ENCODE measurements around the gene DRC1. TPM values are rescaled to one million over a fixed set of nuclear protein-coding genes. Genes with fewer than 3 reads are reported as not detected.

The DRC1 gene
- total RNA-seq, 1 experiment from 2014 or later: not detected

- H4K91ac ChIP-seq (ENCODE audit: insufficient read length, low read depth, low read length): no peak overlapping the region
- peak overlapping the region; percentile 38 for H3K18ac ChIP-seq (ENCODE audit: insufficient read length, low read depth, low read length)
- H2BK15ac ChIP-seq (ENCODE audit: low read depth, low read length): no peak overlapping the region
- peak overlapping the region; percentile 67 to 79 for H3K4me3 Mint-ChIP-seq
- H2BK12ac ChIP-seq (ENCODE audit: insufficient read length, low read depth, low read length): no peak overlapping the region
- H3K79me1 ChIP-seq (ENCODE audit: insufficient read depth, low read depth, low read length, poor library complexity, severe bottlenecking): no peaks in the 10 kb centered on the region
- H3K56ac ChIP-seq (ENCODE audit: insufficient read length, low read depth, low read length): no peak overlapping the region
- peak overlapping the region; percentile 81 for H3K4me2 ChIP-seq (ENCODE audit: insufficient read depth, insufficient read length, low read length)
- no peak overlapping the region for H2BK5ac ChIP-seq (ENCODE audit: insufficient read length, low read length)
- no peak overlapping the region for H2AK5ac ChIP-seq (ENCODE audit: insufficient read length, low read length)
- H3K27me3 Mint-ChIP-seq (ENCODE audit: low read depth): peaks cover 15% of the 10 kb centered on the region
- H3K36me3 Mint-ChIP-seq (ENCODE audit: insufficient read depth in 1 of 3, low read depth in 3 of 3): no peaks in the 10 kb centered on the region
- no peak overlapping the region for H2BK120ac ChIP-seq (ENCODE audit: low read depth, low read length, poor library complexity, severe bottlenecking)
- peaks cover 1% of the 10 kb centered on the region; the same call in 1 of the 2 replicates for H3K27me3 ChIP-seq (ENCODE audit: insufficient read depth, low read length)
- H3K4ac ChIP-seq (ENCODE audit: low read depth, low read length): no peak overlapping the region
- TF ChIP-seq, protein P1, sequence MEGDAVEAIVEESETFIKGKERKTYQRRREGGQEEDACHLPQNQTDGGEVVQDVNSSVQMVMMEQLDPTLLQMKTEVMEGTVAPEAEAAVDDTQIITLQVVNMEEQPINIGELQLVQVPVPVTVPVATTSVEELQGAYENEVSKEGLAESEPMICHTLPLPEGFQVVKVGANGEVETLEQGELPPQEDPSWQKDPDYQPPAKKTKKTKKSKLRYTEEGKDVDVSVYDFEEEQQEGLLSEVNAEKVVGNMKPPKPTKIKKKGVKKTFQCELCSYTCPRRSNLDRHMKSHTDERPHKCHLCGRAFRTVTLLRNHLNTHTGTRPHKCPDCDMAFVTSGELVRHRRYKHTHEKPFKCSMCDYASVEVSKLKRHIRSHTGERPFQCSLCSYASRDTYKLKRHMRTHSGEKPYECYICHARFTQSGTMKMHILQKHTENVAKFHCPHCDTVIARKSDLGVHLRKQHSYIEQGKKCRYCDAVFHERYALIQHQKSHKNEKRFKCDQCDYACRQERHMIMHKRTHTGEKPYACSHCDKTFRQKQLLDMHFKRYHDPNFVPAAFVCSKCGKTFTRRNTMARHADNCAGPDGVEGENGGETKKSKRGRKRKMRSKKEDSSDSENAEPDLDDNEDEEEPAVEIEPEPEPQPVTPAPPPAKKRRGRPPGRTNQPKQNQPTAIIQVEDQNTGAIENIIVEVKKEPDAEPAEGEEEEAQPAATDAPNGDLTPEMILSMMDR (conservative IDR thresholded peaks at IDR 0.05): peak; percentile 100
- peaks cover 8% of the 10 kb centered on the region for H3K23me2 ChIP-seq (ENCODE audit: insufficient read length, low read depth, low read length, poor library complexity, severe bottlenecking)
- H3K9ac ChIP-seq (ENCODE audit: extremely low read depth, insufficient read length, low read length): no peak overlapping the region
- no peaks in the 10 kb centered on the region for H4K20me1 ChIP-seq (ENCODE audit: control insufficient read depth, insufficient read depth, insufficient read length)
- peaks cover 17 to 29% of the 10 kb centered on the region in 2 experiments for H3K4me1 Mint-ChIP-seq
- no peaks in the 10 kb centered on the region for H3K9me3 Mint-ChIP-seq
- peaks cover 3% of the 10 kb centered on the region; the same call in 1 of the 2 replicates for H3K4me1 ChIP-seq (ENCODE audit: insufficient read depth, low read length)
- H4K5ac ChIP-seq (ENCODE audit: insufficient read length, low read depth, low read length): no peak overlapping the region
- no peak overlapping the region for H4K8ac ChIP-seq (replicated peaks; ENCODE audit: insufficient read length, low read depth, low read length)
- no peak overlapping the region for H3K23ac ChIP-seq (ENCODE audit: insufficient read length, low read depth, low read length)
- WGBS (ENCODE audit: extremely low coverage, insufficient read length, low lambda C conversion rate): no CpG with 5 or more reads among the region's 41 CpGs
- no peaks in the 10 kb centered on the region for H3K9me3 ChIP-seq (ENCODE audit: control insufficient read depth, low read depth, low read length)
- H3K27ac Mint-ChIP-seq: peak overlapping the region in 1 of 3 experiments; percentile 75; a peak in 2 of 7 replicates
- no peak overlapping the region for H3T11ph ChIP-seq (ENCODE audit: low read length)
- no peak overlapping the region for H3K27ac ChIP-seq (ENCODE audit: insufficient read length, low read depth, low read length)
- DNase-seq: peak; percentile 93
- no peaks in the 10 kb centered on the region for H3K79me2 ChIP-seq (ENCODE audit: insufficient read depth, low read length)
- no peak overlapping the region for H2AFZ ChIP-seq (ENCODE audit: low read length)
- peak overlapping the region; percentile 3; the same call in 1 of the 2 replicates for H3K14ac ChIP-seq (ENCODE audit: insufficient read depth, low read length)
- H2BK20ac ChIP-seq (ENCODE audit: low read depth, low read length, poor library complexity, severe bottlenecking): no peak overlapping the region
Measured at GRCh38 chr2:26503231-26503880, 101.6 kb downstream of the DRC1 start.
